ES-I3 (cell line): ENCODE measurements around the gene PHACTR3.
"Not testable (repeated sequence)": the region's sequence is repeated elsewhere in the genome, so short reads cannot be mapped to it uniquely, and the experiment has no call there.

Experiments
- H3K36me3 ChIP-seq: 2 replicates; pipeline ENCODE4 v1.6.1; 2013; ENCODE audit warnings: mild to moderate bottlenecking, low read length, control low read depth, moderate library complexity; ENCODE audit not compliant: insufficient read depth
- H3K4me1 ChIP-seq: 2 replicates; pipeline ENCODE4 v1.6.1; 2013; ENCODE audit warnings: mild to moderate bottlenecking, control low read depth, low read length; ENCODE audit not compliant: insufficient read depth
- H3K9ac ChIP-seq: 2 replicates; pipeline ENCODE4 v1.6.1; 2013; ENCODE audit warnings: low read depth, mild to moderate bottlenecking, low read length, moderate library complexity
- H3K9me3 ChIP-seq: 2 replicates; pipeline ENCODE4 v1.6.1; 2013; ENCODE audit warnings: mild to moderate bottlenecking, low read length, moderate library complexity; ENCODE audit not compliant: control insufficient read depth, insufficient read depth

The PHACTR3 gene

DNA sequence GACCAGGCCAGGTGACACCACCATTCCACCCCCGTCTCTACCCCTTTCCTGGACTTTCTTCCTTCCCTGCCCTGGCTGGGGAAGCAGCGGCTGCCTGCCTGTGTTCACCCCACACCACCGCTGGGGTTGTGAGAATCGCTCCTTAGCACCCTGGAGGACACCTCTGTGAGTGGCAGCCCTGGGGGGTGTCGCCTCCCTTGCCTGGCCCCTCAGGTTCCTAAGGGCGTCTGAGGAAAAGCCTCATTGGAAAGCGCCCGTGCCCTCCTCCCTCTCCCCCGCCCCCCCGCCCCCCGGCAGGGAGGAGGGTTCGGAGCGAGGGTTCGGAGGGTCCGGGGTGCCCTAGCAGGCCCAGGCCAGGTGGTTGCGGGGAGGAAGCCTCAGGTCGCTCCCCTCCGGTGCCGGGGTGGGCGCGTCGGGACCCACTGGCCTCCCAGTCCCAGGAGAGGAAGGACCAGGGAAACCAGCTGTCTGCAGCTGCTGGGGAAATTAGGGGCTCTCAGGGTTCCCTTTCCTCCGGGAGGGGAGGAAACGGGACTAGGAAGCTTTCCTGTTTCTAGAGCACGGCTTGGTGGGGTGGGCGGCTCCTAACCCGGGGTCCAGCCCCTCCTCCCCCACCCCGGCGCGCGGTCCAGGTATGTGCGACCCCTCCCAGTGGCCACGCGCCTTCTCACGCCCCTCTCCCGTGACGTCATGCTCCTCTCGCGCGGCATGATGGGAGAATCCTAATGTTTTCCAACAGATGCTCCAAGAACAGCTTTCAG lies at the start of gene PHACTR3:
Gene PHACTR3, plus strand, starts transcription at position 760 of the 761 bp plus-strand sequence. CDS start 475 bp downstream, outside the sequence.
- Histone ChIP-seq H3K4me1 (no peaks in the 10 kb centered on the region), H3K9ac (peak within 1 kb of the TSS; percentile 42; the same call in 1 of the 2 replicates), H3K36me3 (no peaks in the 10 kb centered on the region)

GRCh38 chr20:59557733-59558529 lies 46.4 kb upstream of the PHACTR3 start:
- not testable (repeated sequence) for H3K36me3 ChIP-seq, H3K9me3 ChIP-seq, H3K9ac ChIP-seq, H3K4me1 ChIP-seq

More for the DNA sequence above, at the start of gene PHACTR3:
- H3K9me3 ChIP-seq: no peaks in the 10 kb centered on the region

- H3K9me3 ChIP-seq: no peaks in the 10 kb centered on the region
- no peak overlapping the region for H3K9ac ChIP-seq
- H3K4me1 ChIP-seq: no peaks in the 10 kb centered on the region
- H3K36me3 ChIP-seq: no peaks in the 10 kb centered on the region
Measured at GRCh38 chr20:59559024-59559817, 45.1 kb upstream of the PHACTR3 start.

DNA sequence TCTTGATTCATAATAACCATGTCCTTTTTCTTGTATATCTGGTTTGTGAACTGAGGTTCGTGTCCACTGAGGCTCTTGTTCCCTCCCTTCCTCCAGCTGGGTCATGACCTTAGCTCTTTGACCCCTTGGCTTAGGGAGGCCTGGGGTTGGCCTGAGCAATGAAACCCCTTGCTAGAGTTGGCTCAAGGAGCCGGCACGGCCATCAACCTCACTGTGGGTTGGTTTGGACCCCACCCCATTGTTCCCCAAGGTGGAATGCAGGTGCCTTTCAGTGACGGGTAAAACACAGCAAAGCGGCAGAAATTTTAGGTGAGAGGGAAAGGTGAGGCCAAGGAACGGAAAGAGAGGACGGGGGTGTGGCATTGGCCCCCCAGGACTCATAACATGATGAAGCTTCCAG lies 44.5 kb upstream of the PHACTR3 start:
- H3K9ac ChIP-seq: no peak overlapping the region

DNA sequence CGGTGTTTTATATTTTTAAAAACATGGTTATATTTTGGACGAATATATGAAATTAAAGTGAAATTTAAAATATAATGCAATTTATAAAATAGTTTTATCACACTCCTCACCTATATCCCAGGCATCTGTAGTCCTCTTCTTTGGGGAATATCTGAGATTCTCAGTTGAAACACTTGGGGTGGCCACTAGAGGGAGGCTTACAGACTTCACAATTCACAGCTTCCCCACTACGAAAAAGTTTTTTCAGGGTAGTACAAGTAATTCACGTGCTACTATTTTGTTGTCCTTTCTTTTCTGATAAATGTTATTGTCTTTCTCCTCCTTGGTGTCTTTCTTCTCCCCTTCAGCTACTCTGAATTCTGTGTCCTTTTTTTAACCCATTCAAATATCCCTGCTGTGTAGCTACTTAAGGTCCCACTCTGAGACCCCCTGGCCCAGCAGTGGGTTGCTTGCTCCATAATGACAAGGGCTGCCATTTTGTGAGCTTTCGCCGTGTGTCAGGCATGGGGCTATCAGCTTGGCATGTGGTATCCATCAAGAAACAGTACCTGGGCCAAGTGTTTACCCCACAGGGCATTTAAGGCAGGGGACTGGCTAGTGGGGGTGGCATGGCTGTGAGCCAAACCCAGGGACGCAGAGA lies 43.6 kb upstream of the PHACTR3 start:
- H3K36me3 ChIP-seq: no peaks in the 10 kb centered on the region
- no peaks in the 10 kb centered on the region for H3K4me1 ChIP-seq
- no peak overlapping the region for H3K9ac ChIP-seq
- no peaks in the 10 kb centered on the region for H3K9me3 ChIP-seq

More for the DNA sequence above, 44.5 kb upstream of the PHACTR3 start:
- Histone ChIP-seq H3K9me3 (no peaks in the 10 kb centered on the region), H3K4me1 (no peaks in the 10 kb centered on the region), H3K36me3 (no peaks in the 10 kb centered on the region)

GRCh38 chr20:59561228-59561605 lies 43.1 kb upstream of the PHACTR3 start:
- H3K9me3 ChIP-seq: no peaks in the 10 kb centered on the region
- no peaks in the 10 kb centered on the region for H3K36me3 ChIP-seq
- H3K4me1 ChIP-seq: no peaks in the 10 kb centered on the region
- H3K9ac ChIP-seq: no peak overlapping the region

DNA sequence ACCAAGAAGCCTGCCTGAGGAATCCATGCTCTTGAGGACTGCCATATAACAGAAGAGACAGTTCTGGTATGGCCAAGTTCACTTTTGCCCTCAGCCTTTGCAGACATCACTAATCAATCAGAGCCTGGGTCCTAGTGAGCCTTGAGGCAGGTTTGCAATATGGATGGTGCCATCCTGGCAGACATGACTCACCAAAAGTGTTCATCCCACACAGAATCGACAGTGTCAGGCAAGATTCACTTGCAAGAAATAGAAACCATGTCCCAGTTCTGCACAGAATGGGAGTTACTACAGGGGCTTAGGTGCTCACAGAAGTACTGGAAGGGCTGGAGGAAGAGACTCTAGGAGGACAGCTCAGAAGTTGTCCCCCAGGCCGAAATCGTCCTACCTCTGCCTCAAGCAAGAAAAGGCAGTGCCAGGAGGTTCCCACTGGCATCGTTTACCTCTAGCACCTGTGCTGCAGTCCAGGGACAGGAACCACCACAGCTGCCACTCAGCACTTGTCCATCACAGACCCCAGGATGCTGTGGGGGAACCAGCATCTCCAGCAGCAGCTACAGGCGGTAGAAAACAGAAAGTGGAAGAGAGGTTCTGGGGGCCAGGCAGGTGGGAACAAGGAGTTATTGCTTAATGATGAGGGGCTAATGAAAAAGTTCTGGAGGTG lies 42.6 kb upstream of the PHACTR3 start:
- H3K9me3 ChIP-seq: no peaks in the 10 kb centered on the region
- no peaks in the 10 kb centered on the region for H3K4me1 ChIP-seq
- H3K9ac ChIP-seq: no peak overlapping the region
- H3K36me3 ChIP-seq: no peaks in the 10 kb centered on the region

DNA sequence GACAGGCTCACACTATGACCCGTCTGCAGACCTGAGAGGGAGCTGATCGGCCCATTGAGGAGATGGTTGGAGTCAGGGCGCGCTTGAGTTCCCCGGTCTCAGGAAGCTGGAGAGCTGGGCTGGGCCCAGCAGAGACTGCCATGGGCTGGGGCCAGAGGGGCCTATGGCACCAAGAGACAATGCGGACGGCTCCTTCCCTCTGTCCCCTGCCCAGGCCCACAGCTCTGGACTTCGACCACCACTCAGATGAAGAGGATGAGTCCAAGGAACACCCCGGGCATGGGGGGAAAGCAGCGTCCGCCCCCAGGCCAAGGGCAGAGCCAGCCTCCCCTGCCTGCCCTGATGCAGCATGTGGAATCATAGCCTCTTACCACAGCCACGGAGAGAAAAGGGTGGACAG lies 40.2 kb upstream of the PHACTR3 start:
- Histone ChIP-seq H3K4me1 (no peaks in the 10 kb centered on the region), H3K9me3 (no peaks in the 10 kb centered on the region), H3K36me3 (no peaks in the 10 kb centered on the region), H3K9ac (no peak overlapping the region)

DNA sequence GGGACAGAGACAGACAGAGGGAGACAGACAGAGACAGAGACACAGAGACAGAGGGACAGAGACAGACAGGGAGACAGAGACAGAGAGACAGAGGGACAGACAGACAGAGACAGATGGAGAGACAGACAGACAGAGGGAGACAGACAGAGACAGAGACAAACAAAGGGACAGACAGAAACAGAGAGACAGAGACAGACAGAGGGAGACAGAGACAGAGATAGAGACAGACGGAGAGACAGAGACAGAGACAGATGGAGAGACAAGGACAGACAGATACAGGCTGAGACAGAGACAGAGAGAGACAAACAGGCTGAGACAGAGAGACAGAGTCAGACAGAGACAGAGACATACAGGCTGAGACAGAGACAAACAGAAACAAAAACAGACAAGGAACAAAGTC lies 39.4 kb upstream of the PHACTR3 start:
- Histone ChIP-seq H3K4me1 (no peaks in the 10 kb centered on the region), H3K36me3 (no peaks in the 10 kb centered on the region), H3K9ac (no peak overlapping the region), H3K9me3 (no peaks in the 10 kb centered on the region)

DNA sequence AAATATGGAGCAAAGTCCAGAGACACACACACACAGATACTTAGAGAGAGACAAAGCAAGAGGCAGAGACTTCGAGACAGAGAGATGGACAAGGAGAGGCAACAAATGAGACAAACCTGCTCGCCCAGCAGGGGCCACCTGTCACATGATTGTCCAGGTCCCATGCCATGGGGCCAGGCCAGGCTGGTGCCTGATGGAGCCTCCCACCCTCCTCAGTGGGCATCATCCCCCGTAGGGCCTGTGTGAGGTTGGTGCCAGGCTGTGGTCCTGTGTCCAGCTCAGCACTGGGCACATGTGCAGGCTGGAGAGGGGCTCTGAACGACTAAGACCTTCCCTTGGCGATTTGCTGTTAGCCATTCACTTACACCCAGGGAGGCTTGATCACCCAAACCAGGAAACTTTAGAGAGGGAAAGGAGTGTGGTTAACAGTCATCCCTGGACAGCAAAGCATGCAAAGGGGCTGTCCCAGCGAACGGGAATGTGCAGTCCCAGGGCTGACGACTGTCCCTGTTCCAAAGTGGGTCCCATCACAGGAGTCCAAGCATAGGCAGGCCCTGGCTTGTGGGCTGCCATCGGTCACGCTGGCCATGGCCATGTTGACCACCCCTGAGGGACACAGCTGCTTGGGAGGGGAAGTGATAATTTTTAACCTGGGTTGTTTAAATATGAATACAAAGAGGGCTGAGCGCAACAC lies 38.4 kb upstream of the PHACTR3 start:
- Histone ChIP-seq H3K4me1 (no peaks in the 10 kb centered on the region), H3K9ac (no peak overlapping the region), H3K36me3 (no peaks in the 10 kb centered on the region), H3K9me3 (no peaks in the 10 kb centered on the region)

DNA sequence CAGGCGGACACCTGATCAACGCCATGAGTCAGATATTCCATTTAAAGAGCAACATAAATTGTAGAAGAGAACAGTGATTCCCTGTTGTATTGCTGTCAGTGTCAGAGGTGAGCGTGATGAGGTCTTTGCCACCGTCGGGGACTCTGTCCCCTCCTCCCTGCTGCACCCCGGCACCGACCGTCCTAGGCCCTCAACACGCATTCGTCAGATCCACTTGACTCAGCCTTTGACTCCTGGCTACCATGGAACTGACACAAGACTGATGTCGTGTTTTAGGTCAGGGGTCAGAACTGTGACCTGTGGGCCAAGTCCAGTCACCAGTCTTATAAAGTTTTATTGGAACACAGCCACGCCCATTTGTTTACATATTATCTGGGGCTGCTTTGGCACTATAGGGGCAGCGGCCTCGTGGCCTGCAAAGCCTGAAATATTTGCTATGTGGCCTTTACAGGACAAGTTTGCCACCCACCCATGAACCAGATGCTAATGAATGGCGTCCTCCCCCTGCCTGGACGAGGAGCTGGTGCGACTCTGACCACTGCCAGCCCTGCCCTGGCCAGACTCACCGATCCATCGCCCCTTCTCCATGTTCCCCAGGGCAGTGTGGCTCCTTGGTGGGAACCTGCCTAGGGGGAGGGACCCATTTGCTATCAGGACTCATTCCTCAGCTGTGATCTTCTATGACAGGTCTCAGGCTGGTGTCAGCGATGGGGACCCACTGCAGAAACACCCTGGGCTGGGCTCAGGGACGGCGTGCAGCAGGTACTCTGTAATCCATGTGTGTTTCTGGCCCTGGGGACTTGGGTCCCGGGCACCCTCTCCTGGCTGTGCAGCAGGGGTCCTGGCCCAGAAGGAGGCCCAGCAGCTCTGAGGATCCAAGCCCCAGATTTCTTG lies 37.5 kb upstream of the PHACTR3 start:
- Histone ChIP-seq H3K4me1 (no peaks in the 10 kb centered on the region), H3K36me3 (no peaks in the 10 kb centered on the region), H3K9ac (no peak overlapping the region), H3K9me3 (no peaks in the 10 kb centered on the region)

GRCh38 chr20:59567585-59568508 lies 36.5 kb upstream of the PHACTR3 start:
- Histone ChIP-seq H3K9ac (no peak overlapping the region), H3K9me3 (no peaks in the 10 kb centered on the region), H3K4me1 (no peaks in the 10 kb centered on the region), H3K36me3 (no peaks in the 10 kb centered on the region)
